Upper lobe of left lung (tissue), 6 donors: Measurements from ENCODE around the gene SLC35C1. TPM values are rescaled to one million over a fixed set of nuclear protein-coding genes. Genes with fewer than 3 reads are reported as not detected.

Source experiments
- ATAC-seq, 2 donors: fragments of 200-7000 bp; cut with Tn5 transposase; one replicate each; pipeline ENCODE4 v1.9.1; 2022; ENCODE audit warnings: mild to moderate bottlenecking in 2 of 2, moderate library complexity in 2 of 2; ENCODE audit not compliant: low FRiP score in 2 of 2
- DNase-seq, 2 donors: peaks; one replicate each; pipeline ENCODE4 v3.0.0-alpha.2; 2019 to 2020
- H3K27ac ChIP-seq, 4 donors: fragments of 200-600 bp; sonication (generic); one replicate each; pipeline ENCODE4 v1.5.1; 2016 to 2019
- H3K27me3 ChIP-seq, 4 donors: fragments of 200-600 bp; sonication (generic); one replicate each; pipeline ENCODE4 v1.5.1; 2017 to 2019
- H3K36me3 ChIP-seq, 4 donors: fragments of 200-600 bp; sonication (generic); one replicate each; pipeline ENCODE4 v1.5.1; 2016 to 2019
- H3K4me1 ChIP-seq, 4 donors: fragments of 200-600 bp; sonication (generic); one replicate each; pipeline ENCODE4 v1.5.1; 2018 to 2019
- H3K4me3 ChIP-seq, 4 donors: fragments of 200-600 bp; sonication (generic); one replicate each; pipeline ENCODE4 v1.5.1; 2017 to 2019; ENCODE audit warnings: mild to moderate bottlenecking in 2 of 4, moderate library complexity in 1 of 4
- H3K9me3 ChIP-seq, 4 donors: fragments of 200-600 bp; sonication (generic); one replicate each; pipeline ENCODE4 v1.5.1; 2018 to 2019
- CTCF ChIP-seq, 6 experiments: fragments of 450-650 bp in 4 of 6; fragments of 200-600 bp in 2 of 6; sonication (generic) in 2 of 6; IDR thresholded peaks; one replicate each; pipeline ENCODE4 v1.5.1; 2016 to 2019; ENCODE audit warnings: antibody characterized with exemption in 6 of 6
- EP300 ChIP-seq, 4 donors: sonication (generic); formaldehyde crosslinking; IDR thresholded peaks; one replicate each; pipeline ENCODE4 v1.5.1; 2017; ENCODE audit warnings: antibody characterized with exemption in 4 of 4, control low read depth in 2 of 4
- POLR2A ChIP-seq, 4 donors: fragments of 450-650 bp; IDR thresholded peaks; one replicate each; pipeline ENCODE4 v1.5.1; 2016 to 2017; ENCODE audit warnings: antibody characterized with exemption in 4 of 4, mild to moderate bottlenecking in 2 of 4
- POLR2AphosphoS5 ChIP-seq, 2 donors: sonication (generic); formaldehyde crosslinking; IDR thresholded peaks; one replicate each; pipeline ENCODE4 v1.5.1; 2017; ENCODE audit warnings: antibody characterized with exemption in 2 of 2
- WGBS, 2 donors: methylation state at CpG; one replicate each; pipeline ENCODE4 v1.1.5; 2017 to 2018; 5-methylcytosine and 5-hydroxymethylcytosine counted together
- total RNA-seq, 6 donors: library from RNA; depleted of rRNA in 4 of 6; stranded (reverse); fragments of >200 nt in 4 of 6; gene quantifications; one replicate each; pipeline versions ENCODE4 v1.1.0 to v1.2.1, GENCODE V29; 2016 to 2021
- donor health status: DM: no; HTN: no; CAD: no; lungs with moderate emphysema.
- donor health status: DM: no; HTN: yes; CAD: no; lungs with severe emphysema.

SLC35C1 gene
- total RNA-seq, 6 donors from 2014 or later, result 18.3 to 50.9 (median 24.0) TPM

DNA sequence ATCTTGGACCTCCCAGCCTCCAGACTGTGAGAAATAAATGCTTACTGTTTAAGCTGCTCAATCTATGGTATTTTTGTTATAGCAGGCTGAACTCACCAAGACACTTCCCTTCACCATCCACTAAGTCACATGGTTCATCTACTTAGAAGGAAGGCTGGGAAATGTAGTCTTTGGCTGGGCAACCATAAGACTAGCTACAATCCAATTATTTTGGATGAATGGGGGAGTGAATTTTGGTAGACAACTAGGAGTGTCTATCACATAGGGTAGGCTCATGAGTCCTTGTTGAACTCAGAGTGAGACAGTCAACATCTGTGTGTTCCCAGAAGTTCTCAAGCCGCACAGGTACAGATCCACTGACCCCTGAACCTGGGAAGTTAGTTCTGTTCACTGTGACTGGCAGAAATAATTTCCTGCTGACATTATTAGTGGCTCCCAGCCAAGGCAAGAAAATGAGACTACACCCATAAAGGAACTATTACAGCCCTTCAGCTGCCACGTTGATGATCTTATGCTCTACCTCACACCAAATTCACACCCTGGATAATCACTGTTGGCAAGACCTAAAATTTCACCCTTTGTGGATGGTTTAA, 3.1 kb upstream of the SLC35C1 start:
- DNase-seq (peak in 1 of 2 donors; percentile 20), ATAC-seq (no peak)
- no peaks in the 10 kb centered on the region for H3K27me3 ChIP-seq
- no peak for TF ChIP-seq CTCF (IDR thresholded peaks at IDR 0.05)
- TF ChIP-seq EP300 (IDR thresholded peaks at IDR 0.05), result no peak
- TF ChIP-seq POLR2AphosphoS5 (IDR thresholded peaks at IDR 0.05), result no peak
- TF ChIP-seq POLR2A (IDR thresholded peaks at IDR 0.05), result no peak
- no peaks in the 10 kb centered on the region for H3K9me3 ChIP-seq
- no peak overlapping the region for H3K4me3 ChIP-seq
- 45 to 67% methylated on average over 1 to 2 of the region's 2 CpGs for WGBS, 2 donors
- H3K27ac ChIP-seq, result no peak overlapping the region
- no peaks in the 10 kb centered on the region for H3K36me3 ChIP-seq
- peaks cover 15 to 39% (median 20%) of the 10 kb centered on the region in 4 donors for H3K4me1 ChIP-seq

DNA sequence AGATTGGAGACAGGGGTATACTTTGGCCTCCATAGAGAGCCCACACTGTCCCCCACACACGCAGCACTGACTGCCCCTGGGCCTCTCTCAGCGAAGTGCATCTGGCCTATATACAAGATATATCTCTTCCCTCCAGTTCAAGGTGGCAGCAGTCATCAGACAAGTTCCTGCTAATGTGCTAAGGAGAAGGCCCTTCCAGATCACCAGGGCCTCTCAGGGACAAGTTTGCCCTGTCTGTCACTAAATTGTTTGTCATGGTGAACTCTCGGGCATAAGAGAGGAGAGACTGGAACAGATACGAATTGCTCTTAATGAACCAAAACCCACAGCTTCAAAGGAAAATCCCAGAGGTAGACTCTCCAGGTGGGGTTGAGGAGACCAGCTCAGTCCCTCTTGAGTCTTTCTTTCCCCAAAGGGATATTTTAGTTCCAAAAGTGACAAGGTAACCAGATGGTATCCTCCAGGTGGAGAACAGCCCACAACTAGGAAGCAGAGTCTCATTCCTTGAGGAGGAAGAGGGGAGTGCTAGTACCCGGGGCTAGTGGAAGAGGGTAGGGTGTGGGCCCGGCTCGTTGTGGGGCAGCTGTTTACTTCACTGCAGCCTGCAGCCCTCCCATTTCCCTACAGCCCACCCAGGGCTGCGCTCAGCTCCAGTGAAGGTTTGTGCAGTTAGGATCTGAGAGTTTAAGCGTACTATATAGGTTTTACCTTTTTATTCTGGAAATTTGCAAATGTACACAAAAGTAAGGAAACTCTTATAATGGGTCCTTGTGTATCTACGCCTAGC, 2.2 kb upstream of the SLC35C1 start:
- H3K4me3 ChIP-seq, result no peak overlapping the region
- 84 to 90% methylated on average over 9 to 10 of the region's 10 CpGs for WGBS, 2 donors
- DNase-seq, result no peak
- no peak overlapping the region for H3K27ac ChIP-seq
- peaks cover 24 to 48% (median 29%) of the 10 kb centered on the region in 4 donors for H3K4me1 ChIP-seq
- no peaks in the 10 kb centered on the region for H3K27me3 ChIP-seq
- peaks cover 0 to under 1% (median 0%) of the 10 kb centered on the region in 4 donors for H3K36me3 ChIP-seq
- no peak for ATAC-seq
- TF ChIP-seq EP300 (IDR thresholded peaks at IDR 0.05) (no peak), CTCF (IDR thresholded peaks at IDR 0.05) (no peak), POLR2AphosphoS5 (IDR thresholded peaks at IDR 0.05) (no peak), POLR2A (IDR thresholded peaks at IDR 0.05) (no peak)
- H3K9me3 ChIP-seq, result no peaks in the 10 kb centered on the region

- DNase-seq, result peak; percentile 92 to 97
- WGBS, 2 donors, result 0 to 1% methylated on average over 11 to 55 of the region's 70 CpGs
- peaks cover 0 to 15% (median 5%) of the 10 kb centered on the region in 4 donors for H3K36me3 ChIP-seq
- TF ChIP-seq EP300 (IDR thresholded peaks at IDR 0.05) (no peak), POLR2A (IDR thresholded peaks at IDR 0.05) (peak in 3 of 4 donors; percentile 4 to 66 (median 37)), POLR2AphosphoS5 (IDR thresholded peaks at IDR 0.05) (peak; percentile 63 to 77), CTCF (IDR thresholded peaks at IDR 0.05) (no peak)
- peaks cover 32 to 54% (median 36%) of the 10 kb centered on the region in 4 donors for H3K4me1 ChIP-seq
- peak overlapping the region; percentile 66 to 92 (median 82) for H3K4me3 ChIP-seq
- ATAC-seq, result peak; percentile 74 to 86
- peak overlapping the region; percentile 88 to 99 (median 94) for H3K27ac ChIP-seq
- no peaks in the 10 kb centered on the region for H3K9me3 ChIP-seq
- no peaks in the 10 kb centered on the region for H3K27me3 ChIP-seq
Measured at GRCh38 chr11:45803971-45804760, 783 bp upstream of the SLC35C1 start.

DNA sequence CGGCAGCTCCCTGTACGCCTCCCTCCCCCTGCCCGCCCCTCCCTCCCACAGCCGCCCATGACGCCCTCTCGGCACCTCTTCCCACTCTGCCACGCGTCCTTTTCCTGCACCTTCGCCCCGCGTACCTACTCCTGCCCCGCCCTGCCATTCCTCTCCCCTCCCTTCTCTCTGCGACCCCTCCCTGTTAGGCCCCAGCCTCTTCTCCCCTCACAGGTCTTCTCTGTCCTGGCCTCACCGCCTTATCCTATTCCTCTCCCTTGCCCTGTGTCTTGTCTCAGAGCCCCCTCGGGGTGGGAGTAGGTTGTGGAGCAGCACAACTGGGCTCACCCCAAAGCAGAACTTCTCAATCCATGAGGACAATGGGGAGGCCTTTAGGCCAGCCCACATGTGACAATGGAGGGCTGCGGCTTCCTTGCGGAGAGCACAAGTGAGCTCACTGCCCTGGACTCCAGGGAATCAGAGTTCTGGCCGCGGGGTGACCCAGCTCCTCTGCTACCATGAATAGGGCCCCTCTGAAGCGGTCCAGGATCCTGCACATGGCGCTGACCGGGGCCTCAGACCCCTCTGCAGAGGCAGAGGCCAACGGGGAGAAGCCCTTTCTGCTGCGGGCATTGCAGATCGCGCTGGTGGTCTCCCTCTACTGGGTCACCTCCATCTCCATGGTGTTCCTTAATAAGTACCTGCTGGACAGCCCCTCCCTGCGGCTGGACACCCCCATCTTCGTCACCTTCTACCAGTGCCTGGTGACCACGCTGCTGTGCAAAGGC, 539 bp downstream of the SLC35C1 start:
- no peaks in the 10 kb centered on the region for H3K9me3 ChIP-seq
- peaks cover 0 to 25% (median 14%) of the 10 kb centered on the region in 4 donors for H3K36me3 ChIP-seq
- DNase-seq, result peak in 1 of 2 donors; percentile 48
- peak overlapping the region; percentile 88 to 99 (median 94) for H3K27ac ChIP-seq
- H3K4me1 ChIP-seq, result peaks cover 32 to 61% (median 36%) of the 10 kb centered on the region in 4 donors
- peak overlapping the region; percentile 38 to 92 (median 73) for H3K4me3 ChIP-seq
- H3K27me3 ChIP-seq, result no peaks in the 10 kb centered on the region
- TF ChIP-seq POLR2AphosphoS5 (IDR thresholded peaks at IDR 0.05) (no peak), CTCF (IDR thresholded peaks at IDR 0.05) (no peak), EP300 (IDR thresholded peaks at IDR 0.05) (no peak), POLR2A (IDR thresholded peaks at IDR 0.05) (no peak)
- 18 to 26% methylated on average over 22 to 23 of the region's 29 CpGs for WGBS, 2 donors
- peak; percentile 0 to 49 for ATAC-seq
